ENCODE data around the gene TRAF5.
"Not testable (repeated sequence)": the region's sequence is repeated elsewhere in the genome, so short reads cannot be mapped to it uniquely, and the experiment has no call there.

TRAF5 gene

GRCh38 chr1:211347077-211347844 is 20.6 kb downstream of the TRAF5 start:
- DNase-seq: no peak

DNA sequence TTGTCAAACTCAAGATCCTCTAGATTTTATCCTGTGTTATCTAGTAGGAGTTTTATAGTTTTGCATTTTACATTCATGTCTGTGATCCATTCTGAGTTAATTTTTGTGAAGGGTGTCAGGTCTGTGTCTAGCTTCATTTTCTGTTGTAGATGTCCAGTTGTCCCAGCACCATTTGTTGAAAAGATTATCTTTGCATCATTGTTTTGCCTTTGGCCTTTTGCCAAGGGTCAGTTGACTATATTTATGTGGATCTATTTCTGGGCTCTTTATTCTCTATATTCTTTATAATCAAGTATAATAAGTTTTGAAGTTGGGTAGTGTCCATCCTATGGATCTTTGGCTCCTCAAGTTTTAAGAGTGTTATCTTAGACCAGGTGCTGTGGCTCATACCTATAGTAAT is 21.9 kb downstream of the TRAF5 start:
- DNase-seq: no peak

- no peak for DNase-seq
Observed at GRCh38 chr1:211349741-211350140, 23.1 kb downstream of the TRAF5 start.

- not testable (repeated sequence) for DNase-seq
Observed at GRCh38 chr1:211352055-211352454, 25.4 kb downstream of the TRAF5 start.

GRCh38 chr1:211352465-211352864 is 25.8 kb downstream of the TRAF5 start:
- DNase-seq: no peak

DNA sequence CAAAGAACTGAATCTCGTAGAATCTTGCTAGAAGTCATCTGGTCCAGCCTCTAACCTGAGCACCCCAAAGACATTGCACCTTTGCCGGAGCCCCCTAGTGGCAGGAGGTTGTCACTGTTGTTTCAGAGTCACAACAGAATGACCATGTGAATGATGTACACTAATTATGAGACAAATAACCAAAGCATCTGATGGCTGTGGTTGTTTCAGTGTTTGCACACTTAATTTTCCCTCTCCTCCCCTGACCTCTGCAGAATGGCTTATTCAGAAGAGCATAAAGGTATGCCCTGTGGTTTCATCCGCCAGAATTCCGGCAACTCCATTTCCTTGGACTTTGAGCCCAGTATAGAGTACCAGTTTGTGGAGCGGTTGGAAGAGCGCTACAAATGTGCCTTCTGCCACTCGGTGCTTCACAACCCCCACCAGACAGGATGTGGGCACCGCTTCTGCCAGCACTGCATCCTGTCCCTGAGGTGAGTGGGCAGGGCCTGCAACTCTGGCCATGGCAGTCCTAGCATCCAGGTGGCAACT is 26.4 kb downstream of the TRAF5 start:
- peak; percentile 37 to 48 (median 40) for DNase-seq

DNA sequence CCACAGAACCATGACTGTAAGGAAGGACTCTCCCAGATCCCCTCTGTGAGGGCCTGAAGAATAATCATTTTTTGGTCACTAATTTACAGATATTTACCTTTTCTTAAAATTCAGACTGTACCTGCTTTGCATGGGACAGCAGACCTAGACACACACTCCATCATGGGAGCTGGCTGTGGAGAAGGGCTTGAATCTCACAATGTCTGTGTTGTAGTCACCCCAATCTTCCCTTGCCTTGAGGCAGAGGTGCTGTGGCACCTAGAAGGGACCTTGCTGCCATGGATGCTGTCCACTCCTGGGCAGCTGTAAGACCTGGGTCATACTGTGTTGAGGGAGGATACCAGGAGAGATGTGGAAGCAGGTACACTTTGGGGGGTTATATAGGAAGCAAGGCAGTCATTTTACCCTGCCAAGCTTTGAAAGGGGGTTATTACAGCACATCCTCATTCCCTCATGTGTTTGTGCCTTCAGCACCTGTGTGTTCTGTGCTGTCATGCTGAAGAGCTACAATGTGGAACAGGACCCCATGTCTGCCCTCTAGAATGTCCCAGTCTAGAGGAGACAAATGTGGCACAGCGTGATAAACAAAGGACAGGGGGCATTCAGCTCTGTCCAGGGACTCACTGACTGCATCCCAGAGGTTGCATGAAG is 27.1 kb downstream of the TRAF5 start:
- DNase-seq: no peak

DNA sequence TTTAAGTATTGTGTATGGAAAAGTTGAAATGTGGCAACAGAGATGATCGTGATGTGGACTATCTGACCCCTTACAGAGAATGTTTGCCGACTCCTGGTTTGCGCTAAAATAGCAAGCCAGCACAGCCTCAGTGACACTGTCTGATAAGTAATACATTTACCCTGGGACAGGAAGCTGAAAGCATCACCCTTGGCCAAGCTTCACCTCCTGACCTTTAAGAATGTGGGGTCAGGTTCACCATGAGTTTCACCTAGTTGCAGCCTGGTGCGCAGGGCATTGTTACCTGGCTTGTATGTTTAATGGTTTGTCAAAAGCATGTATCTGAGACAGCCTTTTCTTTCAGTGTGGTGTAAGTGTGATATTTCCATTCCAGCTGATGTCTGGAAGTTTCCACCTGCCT is 29.2 kb downstream of the TRAF5 start:
- no peak for DNase-seq

GRCh38 chr1:211356723-211357407 is 30.2 kb downstream of the TRAF5 start:
- no peak for DNase-seq

GRCh38 chr1:211358685-211359084 is 32.1 kb downstream of the TRAF5 start:
- DNase-seq: no peak

GRCh38 chr1:211359876-211360275 is 33.2 kb downstream of the TRAF5 start:
- DNase-seq: no peak

DNA sequence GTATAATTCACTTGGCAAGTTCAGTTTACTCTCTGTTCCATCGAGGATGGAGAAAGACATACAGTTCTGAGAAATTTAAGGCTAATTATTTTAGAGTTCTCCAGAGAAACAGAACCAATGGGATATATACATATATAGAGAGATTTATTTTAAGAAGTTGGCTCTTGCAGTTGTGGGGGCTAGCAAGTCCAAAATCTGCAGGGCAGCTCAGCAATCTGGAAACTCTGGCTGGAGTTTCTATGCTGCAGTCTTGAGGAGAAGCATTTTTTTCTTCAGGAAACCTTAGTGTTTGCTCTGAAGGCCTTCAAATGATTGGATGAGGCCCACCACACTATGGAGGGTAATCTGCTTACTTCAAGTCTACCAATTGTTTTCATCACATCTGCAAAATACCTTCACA is 34.6 kb downstream of the TRAF5 start:
- DNase-seq: no peak

DNA sequence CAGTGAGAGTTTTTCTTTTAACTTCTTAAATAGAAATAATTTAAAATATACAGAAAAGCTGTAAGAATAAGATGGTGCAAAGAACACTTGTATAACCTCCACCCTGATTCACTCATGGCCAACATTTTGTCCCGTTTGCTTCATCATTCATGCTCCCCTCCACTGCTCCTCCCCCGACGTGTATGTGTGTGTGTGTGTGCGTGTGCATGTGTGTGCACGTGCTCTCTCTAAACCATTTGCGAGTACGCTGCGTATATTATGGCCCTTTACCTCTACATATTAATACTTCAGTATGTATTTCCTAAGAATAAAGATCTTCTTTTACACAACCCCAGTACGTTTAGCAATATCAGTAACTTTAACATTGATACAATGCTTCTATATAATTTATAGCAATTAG is 43.0 kb downstream of the TRAF5 start:
- DNase-seq: no peak

DNA sequence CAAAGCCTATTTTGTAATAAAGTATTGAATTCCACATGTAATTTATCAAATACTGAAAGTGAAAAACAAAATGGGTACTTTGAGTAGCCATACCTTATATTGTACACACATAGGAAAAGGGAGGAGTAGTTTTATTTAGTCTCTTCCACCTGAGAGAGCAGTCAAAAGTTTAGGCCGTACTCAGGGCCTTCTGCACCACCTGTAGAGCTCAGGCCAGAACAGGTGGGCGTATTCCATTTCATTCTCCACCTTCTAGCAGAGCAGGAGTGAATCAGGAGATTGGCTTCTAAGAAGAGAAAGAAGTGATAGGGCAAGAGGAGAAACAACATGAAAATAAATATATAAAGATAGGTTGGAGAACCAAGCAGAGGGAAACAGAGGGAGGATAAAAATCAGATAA is 44.0 kb downstream of the TRAF5 start:
- no peak for DNase-seq

- no peak for DNase-seq
Observed at GRCh38 chr1:211371406-211372105, 44.9 kb downstream of the TRAF5 start.

DNA sequence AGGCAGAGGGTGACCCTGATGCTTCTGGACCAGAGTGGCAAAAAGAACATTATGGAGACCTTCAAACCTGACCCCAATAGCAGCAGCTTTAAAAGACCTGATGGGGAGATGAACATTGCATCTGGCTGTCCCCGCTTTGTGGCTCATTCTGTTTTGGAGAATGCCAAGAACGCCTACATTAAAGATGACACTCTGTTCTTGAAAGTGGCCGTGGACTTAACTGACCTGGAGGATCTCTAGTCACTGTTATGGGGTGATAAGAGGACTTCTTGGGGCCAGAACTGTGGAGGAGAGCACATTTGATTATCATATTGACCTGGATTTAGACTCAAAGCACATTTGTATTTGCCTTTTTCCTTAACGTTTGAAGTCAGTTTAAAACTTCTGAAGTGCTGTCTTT is 45.8 kb downstream of the TRAF5 start:
- no peak for DNase-seq

- DNase-seq: no peak
Observed at GRCh38 chr1:211375146-211375818, 48.6 kb downstream of the TRAF5 start.

DNA sequence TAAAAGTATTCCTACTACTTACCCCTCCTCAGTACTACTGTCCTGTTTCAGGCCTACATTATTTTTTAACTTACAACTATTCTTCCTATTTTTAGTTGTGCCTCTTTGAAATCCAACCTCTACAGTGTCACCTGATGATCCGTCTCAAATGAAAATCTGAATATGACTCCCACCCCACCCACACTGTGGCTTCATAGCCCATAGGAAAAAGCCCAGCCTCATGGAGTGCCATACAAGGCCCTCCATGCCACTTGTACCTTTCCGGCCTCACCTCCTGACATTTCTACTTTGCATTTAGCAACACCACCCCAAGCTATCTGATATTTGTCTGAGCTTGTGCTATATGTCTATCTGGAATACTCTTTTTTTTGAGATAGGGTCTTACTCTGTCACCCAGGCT is 49.3 kb downstream of the TRAF5 start:
- DNase-seq: no peak

- DNase-seq: no peak
Observed at GRCh38 chr1:211376807-211377470, 50.3 kb downstream of the TRAF5 start.

GRCh38 chr1:211377539-211378450 is 51.2 kb downstream of the TRAF5 start:
- no peak for DNase-seq

GRCh38 chr1:211378844-211379243 is 52.2 kb downstream of the TRAF5 start:
- no peak for DNase-seq
